Glutamatergic neuron (in vitro differentiated cells): ENCODE data around the gene ZBTB16. TPM values are rescaled to one million over a fixed set of nuclear protein-coding genes. Genes with fewer than 3 reads are reported as not detected.

Source experiments
- DNase-seq: peaks from one replicate; pipeline ENCODE4 v3.0.0; 2022
- H3K27ac Mint-ChIP-seq: one replicate; pipeline ENCODE4 v1.8.0; 2020; ENCODE audit warnings: mild to moderate bottlenecking, mixed read lengths, inconsistent platforms; ENCODE audit not compliant: unreplicated experiment
- H3K27me3 Mint-ChIP-seq: one replicate; pipeline ENCODE4 v1.8.0; 2020; ENCODE audit warnings: mild to moderate bottlenecking, moderate library complexity, mixed read lengths, inconsistent platforms; ENCODE audit not compliant: unreplicated experiment
- H3K36me3 Mint-ChIP-seq: one replicate; pipeline ENCODE4 v1.8.0; 2020; ENCODE audit warnings: mild to moderate bottlenecking, mixed read lengths, inconsistent platforms; ENCODE audit not compliant: unreplicated experiment
- H3K4me1 Mint-ChIP-seq: one replicate; pipeline ENCODE4 v1.8.0; 2020; ENCODE audit warnings: mild to moderate bottlenecking, low read depth, mixed read lengths, inconsistent platforms; ENCODE audit not compliant: unreplicated experiment
- H3K4me3 Mint-ChIP-seq: one replicate; pipeline ENCODE4 v1.8.0; 2020; ENCODE audit warnings: mild to moderate bottlenecking, mixed read lengths, inconsistent platforms; ENCODE audit not compliant: unreplicated experiment
- H3K9me3 Mint-ChIP-seq: one replicate; pipeline ENCODE4 v1.8.0; 2020; ENCODE audit warnings: mild to moderate bottlenecking, moderate library complexity, mixed read lengths, inconsistent platforms; ENCODE audit not compliant: unreplicated experiment
- CTCF ChIP-seq: fragments of 200-600 bp; sonication (generic); IDR thresholded peaks from one replicate; pipeline ENCODE4 v1.5.0; 2021; ENCODE audit not compliant: partially characterized antibody, unreplicated experiment
- total RNA-seq: library from RNA; stranded (reverse); fragmentation: NEBNext Ultra II Directional; extraction: Animal tissue kit (Norgen Biotek cat#: 25700); gene quantifications from one replicate; pipeline ENCODE4 v1.2.1, GENCODE V29; 2021; ENCODE audit not compliant: unreplicated experiment

ZBTB16 gene
- total RNA-seq, 1 donor from 2014 or later, result 9.0 TPM

- Mint-ChIP-seq H3K36me3 (no peaks in the 10 kb centered on the region), H3K4me1 (peaks cover 8% of the 10 kb centered on the region), H3K27ac (no peak overlapping the region), H3K27me3 (peaks cover 1% of the 10 kb centered on the region), H3K4me3 (no peak overlapping the region), H3K9me3 (peaks cover 3% of the 10 kb centered on the region)
- TF ChIP-seq CTCF, result no peak
- DNase-seq, result no peak
Measured at GRCh38 chr11:114134870-114135269, 75.4 kb downstream of the ZBTB16 start.

- Mint-ChIP-seq H3K27ac (no peak overlapping the region), H3K9me3 (peaks cover 5% of the 10 kb centered on the region), H3K4me3 (no peak overlapping the region), H3K36me3 (no peaks in the 10 kb centered on the region), H3K27me3 (peaks cover 1% of the 10 kb centered on the region), H3K4me1 (peaks cover 11% of the 10 kb centered on the region)
- DNase-seq, result no peak
- no peak for TF ChIP-seq CTCF
Measured at GRCh38 chr11:114135737-114136151, 76.2 kb downstream of the ZBTB16 start.

GRCh38 chr11:114136686-114137640, 77.5 kb downstream of the ZBTB16 start:
- no peak for TF ChIP-seq CTCF
- Mint-ChIP-seq H3K36me3 (peaks cover 6% of the 10 kb centered on the region), H3K4me3 (no peak overlapping the region), H3K4me1 (peaks cover 11% of the 10 kb centered on the region), H3K9me3 (peaks cover 5% of the 10 kb centered on the region), H3K27ac (no peak overlapping the region), H3K27me3 (peaks cover 1% of the 10 kb centered on the region)
- DNase-seq, result no peak

GRCh38 chr11:114137838-114138237, 78.3 kb downstream of the ZBTB16 start:
- peaks cover 1% of the 10 kb centered on the region for H3K27me3 Mint-ChIP-seq
- peaks cover 5% of the 10 kb centered on the region for H3K9me3 Mint-ChIP-seq
- peaks cover 11% of the 10 kb centered on the region for H3K4me1 Mint-ChIP-seq
- DNase-seq, result no peak
- H3K36me3 Mint-ChIP-seq, result peaks cover 6% of the 10 kb centered on the region
- H3K27ac Mint-ChIP-seq, result no peak overlapping the region
- TF ChIP-seq CTCF, result no peak
- no peak overlapping the region for H3K4me3 Mint-ChIP-seq

- no peak overlapping the region for H3K4me3 Mint-ChIP-seq
- H3K27ac Mint-ChIP-seq, result no peak overlapping the region
- TF ChIP-seq CTCF, result no peak
- peaks cover 1% of the 10 kb centered on the region for H3K27me3 Mint-ChIP-seq
- H3K36me3 Mint-ChIP-seq, result peaks cover 6% of the 10 kb centered on the region
- H3K4me1 Mint-ChIP-seq, result peaks cover 12% of the 10 kb centered on the region
- peaks cover 5% of the 10 kb centered on the region for H3K9me3 Mint-ChIP-seq
- no peak for DNase-seq
Measured at GRCh38 chr11:114138411-114138810, 78.9 kb downstream of the ZBTB16 start.
